ENCODE results near the gene ZMAT5. TPM values are rescaled to one million over a fixed set of nuclear protein-coding genes. Genes with fewer than 3 reads are reported as not detected.

Gene ZMAT5
- total RNA-seq, 1 donor from 2014 or later, result 24.4 TPM

- Histone ChIP-seq H3K4me1 (ENCODE audit: insufficient read depth, low read length) (no peaks in the 10 kb centered on the region), H3K9ac (ENCODE audit: low read length) (no peak overlapping the region), H3K4me3 (ENCODE audit: insufficient read depth, low read depth, low read length) (no peak overlapping the region), H3K4me2 (ENCODE audit: low read length) (no peak overlapping the region), H2AFZ (ENCODE audit: low read depth, low read length) (no peak overlapping the region), H4K20me1 (ENCODE audit: insufficient read depth, low read length) (peaks cover 8% of the 10 kb centered on the region), H3K79me2 (ENCODE audit: insufficient read depth, low read length) (no peaks in the 10 kb centered on the region), H3K9me3 (ENCODE audit: insufficient read depth, low read depth, low read length) (no peaks in the 10 kb centered on the region), H3K36me3 (ENCODE audit: insufficient read depth, low read length) (no peaks in the 10 kb centered on the region), H3K27me3 (ENCODE audit: insufficient read depth, low read length) (peaks cover 20% of the 10 kb centered on the region), H3K27ac (ENCODE audit: low read depth, low read length) (no peak overlapping the region)
- H3K4me3 Mint-ChIP-seq (ENCODE audit: unreplicated experiment), result no peak overlapping the region
- FAIRE-seq (no peak), DNase-seq (ENCODE audit: low read depth) (peak; percentile 59)
- H3K9me3 Mint-ChIP-seq (ENCODE audit: unreplicated experiment), result no peaks in the 10 kb centered on the region
- no peak overlapping the region for H3K27ac Mint-ChIP-seq (ENCODE audit: unreplicated experiment)
- TF ChIP-seq EZH2 (IDR thresholded peaks at IDR 0.05; ENCODE audit: insufficient read depth, low read length), result no peak
- TF ChIP-seq CTCF (IDR thresholded peaks at IDR 0.05; ENCODE audit: insufficient read depth, low read depth, low read length), result no peak
- H3K36me3 Mint-ChIP-seq (ENCODE audit: low read depth, unreplicated experiment), result no peaks in the 10 kb centered on the region
- H3K27me3 Mint-ChIP-seq (ENCODE audit: low read depth, unreplicated experiment), result peaks cover 68% of the 10 kb centered on the region
- no peaks in the 10 kb centered on the region for H3K4me1 Mint-ChIP-seq (ENCODE audit: low read depth, unreplicated experiment)
These were observed 49.8 kb downstream of the ZMAT5 start for GRCh38 chr22:29716814-29717545.

- Histone ChIP-seq H3K9me3 (ENCODE audit: insufficient read depth, low read depth, low read length) (no peaks in the 10 kb centered on the region), H3K27me3 (ENCODE audit: insufficient read depth, low read length) (peaks cover 20% of the 10 kb centered on the region), H3K4me3 (ENCODE audit: insufficient read depth, low read depth, low read length) (no peak overlapping the region), H3K4me1 (ENCODE audit: insufficient read depth, low read length) (no peaks in the 10 kb centered on the region), H3K36me3 (ENCODE audit: insufficient read depth, low read length) (no peaks in the 10 kb centered on the region), H4K20me1 (ENCODE audit: insufficient read depth, low read length) (peaks cover 4% of the 10 kb centered on the region), H3K4me2 (ENCODE audit: low read length) (no peak overlapping the region), H2AFZ (ENCODE audit: low read depth, low read length) (no peak overlapping the region), H3K9ac (ENCODE audit: low read length) (no peak overlapping the region), H3K27ac (ENCODE audit: low read depth, low read length) (no peak overlapping the region), H3K79me2 (ENCODE audit: insufficient read depth, low read length) (no peaks in the 10 kb centered on the region)
- Mint-ChIP-seq H3K9me3 (ENCODE audit: unreplicated experiment) (no peaks in the 10 kb centered on the region), H3K36me3 (ENCODE audit: low read depth, unreplicated experiment) (no peaks in the 10 kb centered on the region), H3K4me1 (ENCODE audit: low read depth, unreplicated experiment) (no peaks in the 10 kb centered on the region), H3K27me3 (ENCODE audit: low read depth, unreplicated experiment) (peaks cover 69% of the 10 kb centered on the region), H3K27ac (ENCODE audit: unreplicated experiment) (no peak overlapping the region), H3K4me3 (ENCODE audit: unreplicated experiment) (no peak overlapping the region)
- DNase-seq (ENCODE audit: low read depth) (no peak), FAIRE-seq (no peak)
- TF ChIP-seq EZH2 (IDR thresholded peaks at IDR 0.05; ENCODE audit: insufficient read depth, low read length), result no peak
- no peak for TF ChIP-seq CTCF (IDR thresholded peaks at IDR 0.05; ENCODE audit: insufficient read depth, low read depth, low read length)
These were observed 51.1 kb downstream of the ZMAT5 start for GRCh38 chr22:29715705-29716104.

GRCh38 chr22:29715240-29715639 lies 51.6 kb downstream of the ZMAT5 start:
- Histone ChIP-seq H2AFZ (ENCODE audit: low read depth, low read length) (no peak overlapping the region), H3K79me2 (ENCODE audit: insufficient read depth, low read length) (no peaks in the 10 kb centered on the region), H3K9me3 (ENCODE audit: insufficient read depth, low read depth, low read length) (no peaks in the 10 kb centered on the region), H4K20me1 (ENCODE audit: insufficient read depth, low read length) (peaks cover 4% of the 10 kb centered on the region), H3K4me2 (ENCODE audit: low read length) (no peak overlapping the region), H3K36me3 (ENCODE audit: insufficient read depth, low read length) (no peaks in the 10 kb centered on the region), H3K9ac (ENCODE audit: low read length) (no peak overlapping the region), H3K27ac (ENCODE audit: low read depth, low read length) (no peak overlapping the region), H3K27me3 (ENCODE audit: insufficient read depth, low read length) (peaks cover 20% of the 10 kb centered on the region), H3K4me1 (ENCODE audit: insufficient read depth, low read length) (no peaks in the 10 kb centered on the region), H3K4me3 (ENCODE audit: insufficient read depth, low read depth, low read length) (no peak overlapping the region)
- Mint-ChIP-seq H3K27ac (ENCODE audit: unreplicated experiment) (no peak overlapping the region), H3K4me3 (ENCODE audit: unreplicated experiment) (no peak overlapping the region), H3K4me1 (ENCODE audit: low read depth, unreplicated experiment) (no peaks in the 10 kb centered on the region), H3K27me3 (ENCODE audit: low read depth, unreplicated experiment) (peaks cover 70% of the 10 kb centered on the region), H3K9me3 (ENCODE audit: unreplicated experiment) (no peaks in the 10 kb centered on the region), H3K36me3 (ENCODE audit: low read depth, unreplicated experiment) (no peaks in the 10 kb centered on the region)
- FAIRE-seq, result no peak
- TF ChIP-seq CTCF (IDR thresholded peaks at IDR 0.05; ENCODE audit: insufficient read depth, low read depth, low read length) (no peak), EZH2 (IDR thresholded peaks at IDR 0.05; ENCODE audit: insufficient read depth, low read length) (no peak)
- no peak for DNase-seq (ENCODE audit: low read depth)

All from astrocyte (in vitro differentiated cells and primary cell).